ENCODE results near the gene RET.

DNA sequence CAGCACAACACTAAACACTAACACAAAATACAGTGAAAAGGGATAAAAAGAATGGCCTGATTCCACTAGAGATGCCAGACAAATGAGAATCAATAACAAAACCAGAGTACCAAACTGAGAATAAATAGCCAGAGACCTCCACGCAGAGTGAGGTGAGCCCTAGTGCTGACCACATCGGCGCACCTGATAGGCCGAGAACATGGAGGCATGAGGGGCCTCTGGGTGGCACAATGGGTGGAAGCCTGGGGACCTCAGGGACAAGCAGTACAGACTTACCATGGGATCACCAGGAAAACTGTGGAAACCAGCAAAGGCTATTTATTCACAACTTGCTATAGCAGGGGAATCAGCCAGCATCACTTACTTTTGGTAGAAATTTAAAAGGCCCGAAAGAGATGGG is 59.6 kb downstream of the RET start:
- TF ChIP-seq, protein P1, sequence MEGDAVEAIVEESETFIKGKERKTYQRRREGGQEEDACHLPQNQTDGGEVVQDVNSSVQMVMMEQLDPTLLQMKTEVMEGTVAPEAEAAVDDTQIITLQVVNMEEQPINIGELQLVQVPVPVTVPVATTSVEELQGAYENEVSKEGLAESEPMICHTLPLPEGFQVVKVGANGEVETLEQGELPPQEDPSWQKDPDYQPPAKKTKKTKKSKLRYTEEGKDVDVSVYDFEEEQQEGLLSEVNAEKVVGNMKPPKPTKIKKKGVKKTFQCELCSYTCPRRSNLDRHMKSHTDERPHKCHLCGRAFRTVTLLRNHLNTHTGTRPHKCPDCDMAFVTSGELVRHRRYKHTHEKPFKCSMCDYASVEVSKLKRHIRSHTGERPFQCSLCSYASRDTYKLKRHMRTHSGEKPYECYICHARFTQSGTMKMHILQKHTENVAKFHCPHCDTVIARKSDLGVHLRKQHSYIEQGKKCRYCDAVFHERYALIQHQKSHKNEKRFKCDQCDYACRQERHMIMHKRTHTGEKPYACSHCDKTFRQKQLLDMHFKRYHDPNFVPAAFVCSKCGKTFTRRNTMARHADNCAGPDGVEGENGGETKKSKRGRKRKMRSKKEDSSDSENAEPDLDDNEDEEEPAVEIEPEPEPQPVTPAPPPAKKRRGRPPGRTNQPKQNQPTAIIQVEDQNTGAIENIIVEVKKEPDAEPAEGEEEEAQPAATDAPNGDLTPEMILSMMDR (IDR thresholded peaks at IDR 0.05; ENCODE audit: low read depth, low read length, poor library complexity, severe bottlenecking), result no peak
- TF ChIP-seq EZH2phosphoT487 (IDR thresholded peaks at IDR 0.05; ENCODE audit: borderline replicate concordance, low read length), result no peak

Data from DOHH2 (cell line).